Panc1 (cell line): Measurements from ENCODE around the gene GPR137. TPM values are rescaled to one million over a fixed set of nuclear protein-coding genes. Genes with fewer than 3 reads are reported as not detected.

Source experiments
- ATAC-seq: fragments of 200-7000 bp; cut with Tn5 transposase; 2 replicates; pipeline ENCODE4 v1.9.1; 2020; ENCODE audit warnings: mild to moderate bottlenecking, moderate library complexity
- BruUV-seq: library from RNA; stranded (reverse); fragments of 400-500 nt; replicated peaks from 2 replicates; lab custom pipeline; 2021; lab: Mats Ljungman, UMichigan
- CTCF ChIA-PET: fragments of 300-600 bp; sonication (Branson Sonifier 250); formaldehyde crosslinking; loops from one replicate; lab custom pipeline; 2022; ENCODE audit warnings: antibody characterized with exemption; lab: Charles Lee
- POLR2A ChIA-PET: fragments of 300-600 bp; sonication (Branson Sonifier 250); formaldehyde crosslinking; loops from one replicate; lab custom pipeline; 2022; ENCODE audit warnings: antibody characterized with exemption; lab: Charles Lee
- DNase-seq: peaks from one replicate; pipeline ENCODE4 v3.0.0-alpha.2; 2010; ENCODE audit warnings: low read depth, low spot score
- H3K27ac ChIP-seq: 2 replicates; pipeline ENCODE4 v1.5.1; 2011; ENCODE audit warnings: mild to moderate bottlenecking, low read length, inconsistent platforms
- H3K27me3 ChIP-seq: fragments of 200-500 bp; sonication (Bioruptor generic); 2 replicates; pipeline ENCODE4 v1.6.0; 2014; ENCODE audit warnings: low read length, inconsistent platforms; ENCODE audit not compliant: control insufficient read depth, insufficient read depth
- H3K36me3 ChIP-seq: fragments of 200-500 bp; sonication (Bioruptor generic); 2 replicates; pipeline ENCODE4 v1.5.1; 2014; ENCODE audit warnings: inconsistent platforms, mild to moderate bottlenecking, low read length, moderate library complexity; ENCODE audit not compliant: control insufficient read depth, insufficient read depth
- H3K4me1 ChIP-seq: 2 replicates; pipeline ENCODE4 v1.5.1; 2011; ENCODE audit warnings: inconsistent platforms, mild to moderate bottlenecking, low read length, moderate library complexity; ENCODE audit not compliant: control insufficient read depth, insufficient read depth
- H3K4me3 ChIP-seq, 2 experiments: 2 replicates each; pipeline ENCODE4 v1.5.1; 2011 to 2012; ENCODE audit warnings: low read depth in 2 of 2, low read length in 2 of 2, mild to moderate bottlenecking in 2 of 2, inconsistent platforms in 1 of 2, moderate library complexity in 1 of 2
- H3K9me3 ChIP-seq: fragments of 200-500 bp; sonication (Bioruptor generic); 2 replicates; pipeline ENCODE4 v1.5.1; 2014; ENCODE audit warnings: low read depth, mild to moderate bottlenecking, inconsistent platforms, low read length, moderate library complexity; ENCODE audit not compliant: control insufficient read depth, insufficient read depth
- CTCF ChIP-seq: fragments of 450-650 bp; IDR thresholded peaks from 2 replicates; pipeline ENCODE4 v1.5.1; 2017; ENCODE audit warnings: mild to moderate bottlenecking
- POLR2AphosphoS5 ChIP-seq: IDR thresholded peaks from 2 replicates; pipeline ENCODE4 v1.6.1; 2012; ENCODE audit warnings: mild to moderate bottlenecking, low read depth, low read length, moderate library complexity
- SIN3A ChIP-seq: IDR thresholded peaks from 2 replicates; pipeline ENCODE4 v1.6.1; 2012; ENCODE audit warnings: low read depth, mild to moderate bottlenecking, low read length, moderate library complexity, borderline replicate concordance; ENCODE audit not compliant: insufficient read depth
- TCF7L2 ChIP-seq: IDR thresholded peaks from 2 replicates; pipeline ENCODE4 v1.6.1; 2011; ENCODE audit warnings: mild to moderate bottlenecking, low read depth, low read length, inconsistent platforms
- in situ Hi-C: cut with HindIII; loops from 2 replicates; pipeline ENCODE4 v1.10.0; 2016; ENCODE audit warnings: low sequenced_read_pairs, low pct_unique_long_range_greater_than_20kb
- intact Hi-C: fragments of 100-400 bp; cut with micrococcal nuclease; formaldehyde crosslinking; loops from one replicate; pipeline ENCODE4 v1.10.0; 2022; ENCODE audit not compliant: unreplicated experiment
- total RNA-seq: library from RNA; stranded (reverse); gene quantifications from one replicate; pipeline ENCODE4 v1.2.1, GENCODE V29; 2021; ENCODE audit not compliant: unreplicated experiment
- TF ChIP-seq, protein P1 (sequence below), 2 experiments: IDR thresholded peaks; 2 replicates each; pipeline ENCODE4 v1.6.1; 2011 to 2012; ENCODE audit warnings: low read depth in 2 of 2, control low read depth in 1 of 2, low read length in 1 of 2, mild to moderate bottlenecking in 1 of 2, moderate library complexity in 1 of 2; ENCODE audit not compliant: insufficient read depth in 1 of 2

The GPR137 gene
- total RNA-seq, 1 experiment from 2014 or later, result 183 TPM

DNA sequence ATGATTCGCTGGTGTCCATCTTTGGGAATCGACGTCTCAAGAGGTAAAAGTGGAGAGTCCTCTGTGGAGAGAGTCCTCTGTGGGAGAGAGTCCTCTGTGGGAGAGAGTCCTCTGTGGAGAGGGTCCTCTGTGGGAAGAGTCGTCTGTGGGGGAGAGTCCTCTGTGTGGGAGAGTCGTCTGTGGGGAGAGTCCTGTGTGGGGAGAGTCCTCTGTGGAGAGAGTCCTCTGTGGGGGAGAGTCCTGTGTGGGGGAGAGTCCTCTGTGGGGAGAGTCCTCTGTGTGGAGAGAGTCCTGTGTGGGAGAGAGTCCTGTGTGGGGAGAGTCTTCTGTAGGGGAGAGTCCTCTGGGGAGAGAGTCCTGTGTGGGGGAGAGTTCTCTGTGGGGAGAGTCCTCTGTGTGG, 35.4 kb downstream of the GPR137 start:
- intact Hi-C loops (no loop called here), in situ Hi-C loops (no loop called here)
- Histone ChIP-seq H3K27ac (peak overlapping the region; percentile 36), H3K36me3 (peaks cover 2% of the 10 kb centered on the region; the same call in 1 of the 2 replicates), H3K4me1 (peaks cover 40% of the 10 kb centered on the region), H3K4me3 (no peak overlapping the region), H3K27me3 (no peaks in the 10 kb centered on the region), H3K9me3 (no peaks in the 10 kb centered on the region)
- CTCF ChIA-PET, result no interaction called here
- no peak for DNase-seq
- no peak for ATAC-seq
- BruUV-seq, result no TSS peak
- POLR2A ChIA-PET, result no interaction called here
- TF ChIP-seq POLR2AphosphoS5, result no peak
- TF ChIP-seq SIN3A, result no peak
- TF ChIP-seq TCF7L2, result no peak
- TF ChIP-seq, protein P1, sequence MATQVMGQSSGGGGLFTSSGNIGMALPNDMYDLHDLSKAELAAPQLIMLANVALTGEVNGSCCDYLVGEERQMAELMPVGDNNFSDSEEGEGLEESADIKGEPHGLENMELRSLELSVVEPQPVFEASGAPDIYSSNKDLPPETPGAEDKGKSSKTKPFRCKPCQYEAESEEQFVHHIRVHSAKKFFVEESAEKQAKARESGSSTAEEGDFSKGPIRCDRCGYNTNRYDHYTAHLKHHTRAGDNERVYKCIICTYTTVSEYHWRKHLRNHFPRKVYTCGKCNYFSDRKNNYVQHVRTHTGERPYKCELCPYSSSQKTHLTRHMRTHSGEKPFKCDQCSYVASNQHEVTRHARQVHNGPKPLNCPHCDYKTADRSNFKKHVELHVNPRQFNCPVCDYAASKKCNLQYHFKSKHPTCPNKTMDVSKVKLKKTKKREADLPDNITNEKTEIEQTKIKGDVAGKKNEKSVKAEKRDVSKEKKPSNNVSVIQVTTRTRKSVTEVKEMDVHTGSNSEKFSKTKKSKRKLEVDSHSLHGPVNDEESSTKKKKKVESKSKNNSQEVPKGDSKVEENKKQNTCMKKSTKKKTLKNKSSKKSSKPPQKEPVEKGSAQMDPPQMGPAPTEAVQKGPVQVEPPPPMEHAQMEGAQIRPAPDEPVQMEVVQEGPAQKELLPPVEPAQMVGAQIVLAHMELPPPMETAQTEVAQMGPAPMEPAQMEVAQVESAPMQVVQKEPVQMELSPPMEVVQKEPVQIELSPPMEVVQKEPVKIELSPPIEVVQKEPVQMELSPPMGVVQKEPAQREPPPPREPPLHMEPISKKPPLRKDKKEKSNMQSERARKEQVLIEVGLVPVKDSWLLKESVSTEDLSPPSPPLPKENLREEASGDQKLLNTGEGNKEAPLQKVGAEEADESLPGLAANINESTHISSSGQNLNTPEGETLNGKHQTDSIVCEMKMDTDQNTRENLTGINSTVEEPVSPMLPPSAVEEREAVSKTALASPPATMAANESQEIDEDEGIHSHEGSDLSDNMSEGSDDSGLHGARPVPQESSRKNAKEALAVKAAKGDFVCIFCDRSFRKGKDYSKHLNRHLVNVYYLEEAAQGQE (IDR thresholded peaks at IDR 0.05; ENCODE audit: insufficient read depth in 1 of 2, low read depth in 2 of 2, low read length in 1 of 2), result no peak
- no peak for TF ChIP-seq CTCF

DNA sequence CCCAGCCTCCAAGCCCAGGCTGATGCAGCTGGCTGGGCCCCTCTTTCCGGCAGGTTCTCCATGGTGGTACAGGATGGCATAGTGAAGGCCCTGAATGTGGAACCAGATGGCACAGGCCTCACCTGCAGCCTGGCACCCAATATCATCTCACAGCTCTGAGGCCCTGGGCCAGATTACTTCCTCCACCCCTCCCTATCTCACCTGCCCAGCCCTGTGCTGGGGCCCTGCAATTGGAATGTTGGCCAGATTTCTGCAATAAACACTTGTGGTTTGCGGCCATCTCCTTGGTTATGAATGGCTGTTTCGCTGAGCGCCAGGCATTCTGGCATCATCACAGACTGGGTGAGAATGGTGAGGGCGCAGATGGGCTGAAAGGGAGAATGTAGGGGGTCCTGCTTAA, 35.9 kb downstream of the GPR137 start:
- peaks cover under 1% of the 10 kb centered on the region; the same call in 1 of the 2 replicates for H3K36me3 ChIP-seq
- CTCF ChIA-PET, result no interaction called here
- H3K27ac ChIP-seq, result peak overlapping the region; percentile 36; the same call in 1 of the 2 replicates
- TF ChIP-seq TCF7L2, result no peak
- TF ChIP-seq, protein P1 (IDR thresholded peaks at IDR 0.05; ENCODE audit: insufficient read depth in 1 of 2, low read depth in 2 of 2, low read length in 1 of 2), result no peak
- TF ChIP-seq CTCF, result no peak
- no peak for TF ChIP-seq SIN3A
- TF ChIP-seq POLR2AphosphoS5, result no peak
- POLR2A ChIA-PET, result no interaction called here
- ATAC-seq (no peak), DNase-seq (no peak)
- no peak overlapping the region for H3K4me3 ChIP-seq
- H3K9me3 ChIP-seq, result no peaks in the 10 kb centered on the region
- in situ Hi-C loops, result no loop called here
- peaks cover 36% of the 10 kb centered on the region for H3K4me1 ChIP-seq
- intact Hi-C loops, result no loop called here
- no peaks in the 10 kb centered on the region for H3K27me3 ChIP-seq
- no TSS peak for BruUV-seq
